GOT3 (cell line): ENCODE data around the gene PACRG.
"Not testable (repeated sequence)": the region's sequence is repeated elsewhere in the genome, so short reads cannot be mapped to it uniquely, and the experiment has no call there.

Experiments used
- DNase-seq: peaks from one replicate; lab custom pipeline; 2025; ENCODE audit warnings: mixed read lengths; lab: John Stamatoyannopoulos, UW

PACRG gene

DNA sequence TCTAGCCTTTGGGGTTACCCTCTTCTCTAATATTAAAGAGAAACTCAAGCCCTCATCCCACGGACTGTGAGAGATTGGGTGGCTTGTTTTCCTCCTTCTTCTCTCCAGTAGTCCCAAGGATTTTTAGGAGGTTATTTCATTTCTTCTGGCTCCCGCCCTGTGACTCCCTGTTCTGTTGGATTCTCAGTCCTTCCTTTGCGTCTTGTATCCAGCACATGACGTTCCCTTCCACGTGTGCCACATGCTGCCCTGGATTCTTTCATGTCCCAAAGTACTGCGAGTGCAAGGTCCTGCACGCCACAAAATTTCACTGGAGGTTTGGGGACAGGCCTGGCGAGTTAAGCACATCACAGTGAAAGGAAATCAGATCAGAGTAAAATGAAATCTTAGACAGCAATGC, 213.4 kb downstream of the PACRG start:
- DNase-seq = no peak

DNA sequence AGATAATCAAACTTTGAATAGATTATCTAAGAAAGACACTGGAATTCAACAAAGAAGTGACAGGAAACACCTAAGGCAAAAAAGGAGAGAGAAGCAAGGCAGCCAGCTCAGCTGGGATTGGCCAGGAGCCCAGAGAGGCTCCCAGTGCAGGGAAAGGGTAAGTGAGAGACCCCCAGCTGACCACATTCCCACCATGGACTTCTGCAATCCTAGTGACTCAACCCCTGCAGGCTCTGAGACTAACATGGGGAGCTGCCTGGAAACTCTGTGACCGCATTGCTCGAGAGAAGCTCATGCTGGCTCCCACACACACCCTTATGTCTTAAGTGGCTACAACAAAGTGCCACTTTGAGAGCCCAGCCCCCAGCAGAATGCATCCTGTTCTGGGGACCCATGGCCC, 215.1 kb downstream of the PACRG start:
- no peak for DNase-seq

DNA sequence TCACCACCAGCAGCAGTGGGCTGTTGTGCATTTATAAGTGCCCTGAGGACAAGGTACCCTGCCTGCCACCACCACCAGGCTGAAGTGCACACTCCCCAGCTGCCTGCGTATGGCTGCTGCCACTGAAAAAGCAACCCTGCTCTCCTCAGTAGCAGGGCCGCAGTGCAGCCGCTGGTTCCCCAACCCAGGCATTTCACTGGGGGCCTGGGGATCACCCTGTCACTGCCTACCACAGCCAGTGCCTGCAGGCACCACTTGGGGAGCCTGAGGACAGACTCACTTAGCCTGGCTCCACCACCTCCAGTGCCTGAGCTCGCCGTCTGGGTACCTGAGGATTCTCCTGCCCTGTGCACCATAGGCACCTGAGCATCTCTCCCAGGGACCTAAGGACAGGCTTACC, 215.6 kb downstream of the PACRG start:
- DNase-seq = no peak

DNA sequence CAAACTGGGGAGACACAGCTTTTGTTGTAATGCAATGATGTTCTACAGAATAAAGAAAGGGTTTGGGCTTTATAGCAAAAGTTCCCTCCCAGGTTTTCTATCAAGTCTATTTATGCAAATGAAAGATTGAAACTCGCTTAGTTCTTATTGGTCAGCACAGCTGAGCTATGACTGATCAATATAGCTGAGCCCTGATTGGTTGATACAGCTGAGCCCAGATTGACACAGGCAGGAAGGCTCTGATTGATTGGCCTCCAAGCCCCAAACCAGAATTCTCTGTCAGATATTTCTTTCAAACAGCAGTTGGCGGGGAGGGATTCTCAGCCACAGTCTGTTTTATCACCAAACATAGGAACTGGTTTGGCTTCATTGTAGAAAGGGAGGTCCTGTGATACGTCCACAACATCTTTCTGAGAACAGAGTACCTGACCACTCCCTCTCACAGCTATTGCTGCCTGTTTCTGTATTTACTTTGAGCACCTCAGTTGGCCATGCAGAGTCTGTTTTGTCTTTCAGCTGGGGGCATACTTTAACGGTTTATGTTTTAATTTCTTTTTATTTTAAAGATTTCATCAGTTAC, 223.5 kb downstream of the PACRG start:
- no peak for DNase-seq

DNA sequence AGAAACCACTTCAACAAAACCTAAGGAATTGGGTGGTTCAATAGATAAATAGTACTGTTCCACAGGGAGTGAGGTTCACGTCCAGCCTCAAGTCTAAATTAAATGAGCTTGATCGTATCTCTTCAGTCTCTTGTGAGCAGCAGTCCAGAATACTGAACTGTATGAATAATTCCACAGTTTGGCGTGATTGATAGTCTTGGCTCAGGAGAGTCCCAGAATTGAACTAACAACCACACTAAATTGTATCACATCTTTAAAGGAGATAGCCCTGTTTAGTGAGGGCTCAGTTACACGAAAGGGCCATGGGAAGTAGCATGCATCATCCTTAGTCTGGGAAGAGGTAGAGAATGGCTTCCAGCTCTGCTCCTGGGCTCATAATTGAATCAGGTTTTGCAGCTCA, 224.6 kb downstream of the PACRG start:
- DNase-seq = no peak

DNA sequence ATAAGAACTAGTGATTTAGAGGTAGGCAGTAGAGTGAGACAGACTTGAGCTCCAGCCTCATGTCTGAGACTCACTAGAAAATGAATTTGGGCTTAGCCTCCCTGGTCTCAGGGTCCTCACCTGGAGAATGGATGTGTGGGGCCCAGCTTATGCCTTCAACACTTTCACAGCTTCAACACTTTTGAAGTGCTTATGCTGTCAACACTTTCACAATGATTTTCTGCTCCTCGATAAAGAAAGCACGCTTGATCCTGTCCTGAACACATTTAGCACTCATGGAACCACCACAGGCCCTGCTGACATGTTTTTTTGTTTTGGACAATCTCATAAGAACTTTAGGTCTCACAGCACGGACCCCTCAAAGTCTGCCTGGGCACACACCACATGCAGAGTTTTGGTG, 229.3 kb downstream of the PACRG start:
- DNase-seq = no peak

DNA sequence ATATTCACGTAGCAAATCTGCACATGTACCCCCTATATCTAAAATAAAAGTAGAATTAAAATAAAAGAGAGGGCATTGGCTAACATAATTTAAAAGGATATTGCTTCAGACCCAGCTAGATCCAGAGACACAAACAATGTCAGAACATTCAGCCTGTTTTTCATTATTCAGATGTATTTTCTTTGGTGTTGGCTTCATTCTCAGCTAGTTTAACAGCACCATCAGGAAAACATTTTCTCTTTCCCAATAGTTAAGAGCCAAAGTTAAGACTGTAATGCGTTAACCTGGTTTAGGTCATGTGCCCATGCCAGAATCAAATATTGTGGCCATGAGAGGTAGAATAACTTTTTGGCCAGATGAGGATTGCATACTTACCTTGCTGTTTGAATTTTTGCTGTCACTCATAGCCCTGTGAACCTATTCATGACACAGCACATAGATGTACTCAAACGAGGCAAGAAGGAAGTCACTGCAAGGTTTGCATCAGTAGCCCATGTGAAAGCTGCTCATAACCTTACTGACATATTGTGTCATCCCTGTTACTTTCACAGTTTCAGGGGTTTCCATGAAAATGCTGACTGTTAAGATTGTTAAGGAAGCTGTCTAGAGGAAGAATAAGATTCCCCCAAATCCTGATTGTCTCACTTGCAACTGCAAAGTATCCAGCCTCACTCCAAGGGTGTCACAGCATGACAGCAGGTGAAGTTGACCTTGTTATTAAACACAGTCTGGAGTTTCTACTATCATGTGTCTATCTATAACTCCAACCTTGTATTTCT, 233.1 kb downstream of the PACRG start:
- DNase-seq = no peak

DNA sequence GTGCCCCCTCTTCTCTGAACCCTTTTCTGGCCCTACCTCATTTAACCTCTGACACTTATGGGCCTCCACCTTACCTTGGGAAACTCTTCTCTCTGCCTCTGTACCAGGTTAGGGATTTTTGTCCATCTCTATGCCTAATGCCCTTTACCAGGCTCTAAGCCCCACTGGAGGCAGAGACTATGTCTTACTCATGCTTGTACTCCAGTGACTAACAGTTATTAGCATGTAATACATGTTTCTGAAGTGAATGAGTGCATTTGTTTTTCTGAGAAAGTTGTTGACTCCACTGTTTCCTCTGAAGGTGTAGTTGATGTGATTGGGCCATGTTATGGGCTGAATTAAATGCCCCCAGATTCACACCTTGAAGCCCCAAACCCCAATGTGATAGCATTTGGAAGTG, 234.3 kb downstream of the PACRG start:
- DNase-seq = no peak

DNA sequence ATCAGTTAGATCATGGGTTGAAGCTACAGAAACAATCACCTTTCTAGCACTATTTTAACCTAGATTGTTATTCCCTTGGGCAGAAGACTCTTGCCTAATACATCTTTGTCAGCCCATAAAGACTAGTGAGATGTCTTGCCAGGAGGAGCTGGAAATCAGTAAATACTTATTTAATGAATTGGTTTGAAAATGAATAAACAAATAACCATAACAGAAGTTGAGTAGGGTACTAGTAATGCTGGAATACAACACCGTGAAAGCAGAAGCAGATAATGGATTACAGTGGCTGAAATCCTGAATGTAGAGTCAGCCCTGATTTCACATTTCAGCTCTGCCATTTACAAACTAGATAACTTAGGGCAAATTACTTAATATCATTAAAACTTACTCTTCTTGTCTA, 236.1 kb downstream of the PACRG start:
- DNase-seq = no peak

DNA sequence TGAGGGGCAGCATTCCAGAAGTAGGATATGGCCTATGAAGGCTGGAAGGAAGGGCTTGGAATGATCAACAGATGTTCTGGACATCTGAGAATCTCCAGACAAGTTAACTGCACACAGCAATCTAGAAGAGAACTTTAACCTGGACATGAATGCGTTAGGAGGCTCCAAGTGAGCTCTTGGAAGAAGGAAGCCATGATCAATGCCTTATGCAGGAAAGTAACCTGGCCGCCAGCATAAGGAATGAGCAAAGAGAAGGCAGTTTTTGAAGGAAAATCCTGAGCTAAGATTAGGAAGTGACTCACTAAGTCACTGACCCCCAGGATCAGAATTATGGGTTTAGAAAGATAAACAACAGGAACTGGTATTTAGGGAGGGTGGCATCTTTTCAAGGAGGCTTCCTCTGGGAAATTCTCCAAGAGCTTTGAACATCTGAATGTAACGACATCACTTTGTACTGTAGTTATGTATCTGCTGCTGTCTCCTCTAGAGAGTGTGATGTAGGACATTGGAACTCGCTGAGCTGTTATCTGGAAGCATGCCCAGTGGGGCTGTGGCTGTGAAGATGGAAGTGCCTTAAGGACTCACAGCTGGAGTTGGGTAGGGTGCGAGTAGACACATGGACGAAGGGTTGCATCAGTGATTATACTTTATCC, 236.8 kb downstream of the PACRG start:
- DNase-seq = no peak

DNA sequence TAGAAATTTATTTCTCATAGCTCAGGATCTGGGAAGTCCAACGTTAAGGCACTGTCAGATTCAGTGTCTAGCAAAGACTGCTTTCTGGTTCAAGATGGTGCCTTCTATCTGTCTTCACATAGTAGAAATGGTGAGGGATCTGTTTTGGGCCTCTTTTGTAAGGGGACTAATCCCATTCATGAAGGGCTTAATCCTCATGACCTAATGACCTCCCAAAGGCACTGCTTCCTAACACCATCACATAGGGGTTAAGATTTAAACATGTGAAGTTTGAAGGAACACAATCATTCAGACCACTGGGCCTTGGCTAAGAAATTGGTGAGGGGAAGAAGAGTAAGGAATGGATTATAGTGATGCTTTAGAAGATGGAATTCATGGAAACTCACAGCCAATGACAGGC, 237.6 kb downstream of the PACRG start:
- DNase-seq = no peak

DNA sequence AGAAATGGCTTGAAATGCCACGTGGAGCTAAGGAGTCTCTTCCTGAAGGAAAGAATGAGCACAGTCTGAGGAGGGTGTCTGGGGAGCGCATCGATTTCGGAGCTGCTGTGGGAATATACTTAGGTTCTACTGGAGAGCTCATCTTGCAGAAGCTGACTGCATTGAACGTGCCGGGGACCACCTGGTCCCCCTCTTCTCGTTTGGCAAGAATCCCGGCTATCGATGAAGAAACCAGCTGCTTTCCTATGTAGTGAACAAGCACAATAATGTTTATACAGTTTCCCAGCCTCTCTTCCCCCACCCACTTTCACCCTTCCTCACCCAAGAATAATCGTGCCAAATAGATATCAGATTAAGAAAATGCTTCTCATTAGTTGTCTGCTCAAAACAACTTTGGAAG, 242.5 kb downstream of the PACRG start:
- no peak for DNase-seq

DNA sequence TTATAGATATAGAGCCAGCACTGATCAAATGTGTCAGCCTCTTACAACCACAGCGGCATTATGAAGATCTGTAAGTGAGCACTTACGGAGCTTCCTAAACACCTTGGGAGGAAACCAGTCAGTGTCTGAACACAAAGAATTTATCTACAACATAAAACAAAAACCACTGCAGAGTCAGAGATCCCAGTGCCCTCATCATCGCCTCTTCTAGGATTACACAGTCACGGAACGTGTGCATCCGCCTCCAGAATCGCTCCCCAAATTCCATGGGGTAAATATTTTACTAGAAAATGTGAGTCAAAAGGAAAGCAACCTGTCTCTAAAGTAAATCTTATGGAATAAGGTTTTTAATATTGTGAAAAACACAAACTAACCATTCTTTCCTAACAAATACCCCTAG, 243.6 kb downstream of the PACRG start:
- DNase-seq = no peak

DNA sequence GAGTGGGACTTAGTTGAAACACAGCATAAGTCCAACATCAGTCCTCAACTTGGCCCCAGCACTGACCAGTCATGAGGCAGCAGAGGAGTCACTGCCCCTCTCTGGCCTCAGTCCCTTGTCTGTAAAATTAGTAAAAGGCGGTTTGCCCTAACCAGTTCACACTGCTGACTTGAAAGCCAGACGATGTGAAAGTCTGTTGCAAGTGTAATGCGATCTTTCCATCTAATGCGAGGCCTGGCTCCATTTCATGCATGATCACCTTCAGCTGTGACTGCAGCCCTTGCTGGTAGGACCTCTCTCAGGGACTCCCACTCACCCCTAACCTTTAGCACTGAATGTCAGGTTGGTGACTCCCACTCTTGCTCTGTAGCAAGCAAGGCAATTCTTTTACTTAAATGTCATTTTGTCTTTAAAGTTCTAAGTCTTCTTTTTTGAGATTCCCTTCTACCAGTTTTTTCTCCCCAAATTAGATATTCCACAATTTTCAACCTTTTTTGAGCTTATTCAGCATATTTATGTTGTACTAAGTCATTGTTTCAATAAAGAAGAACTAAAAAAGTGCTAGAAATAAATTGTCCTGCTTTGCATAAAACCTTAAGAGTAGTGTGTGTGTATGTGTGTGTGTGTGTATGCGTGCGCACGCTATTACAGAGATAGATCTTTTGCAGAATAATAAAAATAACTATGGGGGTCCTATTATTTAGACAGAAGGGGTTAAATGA, 245.5 kb downstream of the PACRG start:
- no peak for DNase-seq

DNA sequence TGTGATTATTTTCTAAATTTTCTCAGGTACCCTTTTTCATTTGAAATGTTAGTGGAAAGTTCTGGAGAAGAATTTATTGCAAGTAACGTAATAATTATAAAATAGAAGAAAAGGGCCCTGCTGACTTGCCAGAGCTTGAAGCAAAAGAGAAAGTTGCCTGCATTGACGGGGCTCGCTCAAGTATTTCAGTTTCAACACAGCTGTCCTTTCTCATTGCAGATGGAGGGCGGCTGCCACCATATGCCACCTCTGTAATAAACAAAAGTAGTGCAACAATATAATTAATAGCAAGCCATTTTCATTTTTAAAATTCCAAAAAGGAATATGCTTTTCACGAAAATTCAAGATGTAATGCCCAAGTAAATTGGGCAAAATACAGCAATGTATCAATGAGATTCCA, 246.2 kb downstream of the PACRG start:
- DNase-seq = no peak

DNA sequence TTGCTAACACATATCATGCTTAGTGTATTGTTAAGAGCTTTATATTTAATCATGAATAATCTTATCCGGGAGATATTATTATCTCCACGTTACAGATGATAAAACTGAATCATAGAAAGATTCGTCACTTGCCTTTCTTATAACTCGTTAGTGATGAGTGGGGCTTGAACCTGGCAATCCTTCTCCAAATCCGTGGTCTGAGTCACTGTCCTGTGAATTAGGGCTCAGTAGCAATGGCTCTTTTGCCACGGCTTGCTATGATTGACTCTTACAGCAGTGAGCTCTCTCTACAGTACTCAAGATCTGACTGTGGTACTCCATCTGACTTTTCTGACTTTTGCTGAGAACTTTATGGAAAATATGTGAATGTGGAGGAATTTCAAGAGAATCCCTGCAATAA, 246.9 kb downstream of the PACRG start:
- no peak for DNase-seq

DNA sequence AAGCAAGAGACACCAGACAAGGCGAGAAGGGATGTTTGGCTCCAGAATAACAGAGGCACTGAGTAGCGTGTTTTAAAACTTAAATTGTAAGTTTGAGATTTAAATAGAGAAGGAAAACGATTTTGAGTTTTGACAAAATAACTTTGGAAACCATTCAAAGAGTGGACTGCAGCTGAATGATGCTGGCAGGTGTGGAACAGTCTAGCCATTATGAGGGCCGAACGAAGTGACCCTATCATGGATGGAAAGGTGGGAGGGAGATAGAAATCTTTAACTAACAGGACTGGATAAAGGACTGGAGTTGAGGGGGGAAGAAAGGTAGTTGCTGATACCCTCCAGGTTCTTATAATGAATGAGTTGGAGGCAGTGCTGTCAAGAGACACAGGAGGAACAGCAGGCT, 248.4 kb downstream of the PACRG start:
- no peak for DNase-seq

DNA sequence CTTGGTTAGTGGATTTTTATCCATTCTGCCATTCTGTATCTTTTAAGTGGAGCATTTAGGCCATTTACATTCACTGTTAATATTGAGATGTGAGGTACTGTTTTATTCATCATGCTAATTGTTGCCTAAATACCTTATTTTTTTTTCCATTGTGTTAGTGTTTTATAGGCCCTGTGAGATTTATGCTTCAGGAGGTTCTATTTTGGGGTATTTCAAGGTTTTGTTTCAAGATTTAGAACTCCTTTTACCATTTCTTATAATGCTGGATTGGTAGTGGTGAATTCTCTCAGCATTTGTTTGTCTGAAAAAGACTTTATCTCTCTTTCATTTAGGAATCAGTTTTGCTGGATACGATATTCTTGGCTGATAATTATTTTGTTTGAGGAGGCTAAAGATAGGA, 255.5 kb downstream of the PACRG start:
- not testable (repeated sequence) for DNase-seq

DNA sequence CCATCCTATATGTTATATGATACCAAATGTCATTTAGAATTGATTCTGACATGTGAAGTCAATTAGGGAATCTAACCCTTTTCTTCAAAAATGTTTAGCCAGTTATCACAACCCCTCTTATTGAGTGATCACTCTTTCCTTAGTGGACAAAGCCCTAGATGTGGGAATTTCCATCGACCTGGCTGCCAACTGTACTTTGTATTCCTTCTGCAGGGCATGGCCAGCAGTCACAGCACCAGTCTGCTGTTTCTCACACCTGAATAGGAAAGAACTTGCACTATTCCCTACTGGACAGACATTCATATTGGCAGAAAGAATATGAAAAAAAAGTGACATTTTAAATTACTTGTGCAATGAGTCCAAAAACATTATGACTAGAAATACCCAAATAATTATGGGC, 271.0 kb downstream of the PACRG start:
- DNase-seq = no peak

DNA sequence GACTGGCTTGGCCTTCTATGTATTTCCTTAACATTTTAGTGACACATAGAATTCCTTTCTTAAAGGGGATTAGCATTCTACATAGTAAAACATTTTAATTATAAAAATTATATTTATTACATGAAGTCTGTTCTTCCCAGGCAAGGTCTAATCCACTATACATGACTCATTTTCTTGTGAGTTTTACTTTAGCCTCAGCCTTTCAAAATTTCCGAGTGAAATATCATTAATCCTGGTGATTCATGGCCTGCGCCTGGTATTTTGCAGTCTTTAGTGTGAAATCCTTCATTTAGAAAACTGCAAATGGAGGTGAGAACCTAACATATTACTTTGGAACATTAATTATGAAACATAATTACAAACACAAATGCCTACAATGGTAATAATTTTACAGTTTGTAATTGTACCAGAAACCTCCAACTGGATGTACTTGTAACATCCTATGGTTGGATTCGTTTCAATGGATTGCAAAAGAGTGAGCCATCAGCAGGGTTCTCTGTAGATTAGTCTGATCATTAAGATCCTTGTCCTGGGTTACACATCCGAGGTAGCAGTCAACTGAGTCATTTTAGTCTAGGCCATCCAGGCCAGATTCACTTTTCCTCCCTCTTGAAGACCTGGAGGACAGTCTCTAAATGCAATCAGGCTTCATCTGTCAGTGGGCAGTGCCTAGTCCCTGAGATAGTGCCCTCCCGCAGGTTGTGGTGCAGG, 272.0 kb downstream of the PACRG start:
- no peak for DNase-seq

DNA sequence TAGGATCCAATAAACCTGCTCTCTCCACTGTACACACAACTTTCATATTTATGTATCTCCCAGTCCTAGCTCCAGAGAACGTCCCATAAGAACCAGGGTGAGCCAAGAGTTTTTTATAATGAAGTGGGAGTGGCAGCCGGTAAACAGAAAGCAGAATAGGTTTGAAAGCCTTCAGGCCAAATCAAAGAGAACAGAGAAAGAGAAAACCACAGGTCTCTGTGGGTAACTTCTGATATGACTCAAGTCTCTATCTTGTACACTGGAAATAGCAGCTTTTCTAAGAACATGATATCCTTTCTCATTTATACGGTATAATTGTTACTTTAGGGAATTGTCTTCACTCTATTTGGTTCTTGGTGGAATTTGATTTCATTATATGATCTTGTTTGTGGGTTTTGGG, 273.6 kb downstream of the PACRG start:
- DNase-seq = no peak

DNA sequence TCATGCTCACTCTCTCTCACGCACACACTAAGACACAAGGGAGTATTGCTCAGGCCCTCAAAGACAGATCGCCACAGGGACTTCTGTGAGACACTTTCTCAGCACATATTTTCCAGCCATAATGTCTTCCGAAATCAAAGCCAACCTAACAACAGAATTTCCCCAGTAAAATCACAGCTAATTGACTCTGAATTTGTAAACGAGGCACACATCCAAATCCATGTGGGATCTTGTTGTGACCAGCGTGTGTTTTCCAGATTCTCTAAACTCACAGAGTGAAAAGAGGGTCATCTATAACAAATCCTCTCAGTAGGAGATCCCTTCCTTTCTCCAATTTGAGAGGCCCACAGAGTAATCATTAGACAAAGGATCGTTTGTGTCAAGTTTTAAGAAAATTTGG, 280.4 kb downstream of the PACRG start:
- no peak for DNase-seq
